ENCODE data around the gene PRR20C. TPM values are rescaled to one million over a fixed set of nuclear protein-coding genes. Genes with fewer than 3 reads are reported as not detected.
"Not testable (repeated sequence)": the region's sequence is repeated elsewhere in the genome, so short reads cannot be mapped to it uniquely, and the experiment has no call there.

PRR20C gene
- total RNA-seq, 1 experiment from 2014 or later = not detected

DNA sequence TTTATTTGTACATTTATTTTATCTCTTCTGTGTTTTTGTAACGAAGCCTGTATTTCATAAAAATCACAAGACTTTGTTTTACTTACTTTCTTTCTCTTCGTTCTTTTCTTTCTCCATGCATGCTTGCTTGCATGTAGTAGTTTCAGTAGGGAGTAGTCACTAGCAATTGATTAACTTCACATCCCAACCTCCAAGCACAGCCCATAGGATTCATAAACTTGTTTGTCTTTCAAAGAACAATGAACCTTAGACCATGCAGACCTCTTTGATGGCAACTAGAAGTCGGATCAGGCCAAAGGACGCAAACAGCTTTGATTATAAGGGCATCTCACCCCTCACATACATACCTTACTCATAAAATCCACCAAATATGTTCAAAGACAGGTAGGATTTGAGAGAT, 16.3 kb upstream of the PRR20C start:
- Mint-ChIP-seq H3K4me1 (ENCODE audit: insufficient read depth, unreplicated experiment) (no peaks in the 10 kb centered on the region), H3K9me3 (ENCODE audit: unreplicated experiment) (no peaks in the 10 kb centered on the region), H3K36me3 (ENCODE audit: insufficient read depth, unreplicated experiment) (no peaks in the 10 kb centered on the region), H3K27ac (ENCODE audit: low read depth, unreplicated experiment) (no peak overlapping the region), H3K27me3 (ENCODE audit: insufficient read depth, unreplicated experiment) (no peaks in the 10 kb centered on the region), H3K4me3 (ENCODE audit: unreplicated experiment) (no peak overlapping the region)
- ChIA-PET CTCF (no interaction called here), POLR2A (no interaction called here)
- BruUV-seq (replicated peaks) = no TSS peak
- TF ChIP-seq, protein P1, sequence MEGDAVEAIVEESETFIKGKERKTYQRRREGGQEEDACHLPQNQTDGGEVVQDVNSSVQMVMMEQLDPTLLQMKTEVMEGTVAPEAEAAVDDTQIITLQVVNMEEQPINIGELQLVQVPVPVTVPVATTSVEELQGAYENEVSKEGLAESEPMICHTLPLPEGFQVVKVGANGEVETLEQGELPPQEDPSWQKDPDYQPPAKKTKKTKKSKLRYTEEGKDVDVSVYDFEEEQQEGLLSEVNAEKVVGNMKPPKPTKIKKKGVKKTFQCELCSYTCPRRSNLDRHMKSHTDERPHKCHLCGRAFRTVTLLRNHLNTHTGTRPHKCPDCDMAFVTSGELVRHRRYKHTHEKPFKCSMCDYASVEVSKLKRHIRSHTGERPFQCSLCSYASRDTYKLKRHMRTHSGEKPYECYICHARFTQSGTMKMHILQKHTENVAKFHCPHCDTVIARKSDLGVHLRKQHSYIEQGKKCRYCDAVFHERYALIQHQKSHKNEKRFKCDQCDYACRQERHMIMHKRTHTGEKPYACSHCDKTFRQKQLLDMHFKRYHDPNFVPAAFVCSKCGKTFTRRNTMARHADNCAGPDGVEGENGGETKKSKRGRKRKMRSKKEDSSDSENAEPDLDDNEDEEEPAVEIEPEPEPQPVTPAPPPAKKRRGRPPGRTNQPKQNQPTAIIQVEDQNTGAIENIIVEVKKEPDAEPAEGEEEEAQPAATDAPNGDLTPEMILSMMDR (IDR thresholded peaks at IDR 0.05; ENCODE audit: unreplicated experiment) = no peak
- DNase-seq (ENCODE audit: unreplicated experiment) = no peak
- intact Hi-C loops (cut with micrococcal nuclease) = no loop called here

GRCh38 chr13:57138988-57139387, 14.9 kb upstream of the PRR20C start:
- H3K27me3 Mint-ChIP-seq (ENCODE audit: insufficient read depth, unreplicated experiment) = no peaks in the 10 kb centered on the region
- TF ChIP-seq, protein P1 (IDR thresholded peaks at IDR 0.05; ENCODE audit: unreplicated experiment) = no peak
- CTCF ChIA-PET = interaction anchor here (0.6 kb wide), 1 partner anchor 1582 kb away, joined by 3 read pairs; no protein-coding TSS in a partner anchor
- no peak overlapping the region for H3K27ac Mint-ChIP-seq (ENCODE audit: low read depth, unreplicated experiment)
- H3K36me3 Mint-ChIP-seq (ENCODE audit: insufficient read depth, unreplicated experiment) = no peaks in the 10 kb centered on the region
- H3K9me3 Mint-ChIP-seq (ENCODE audit: unreplicated experiment) = no peaks in the 10 kb centered on the region
- no TSS peak for BruUV-seq (replicated peaks)
- POLR2A ChIA-PET = no interaction called here
- intact Hi-C loops (cut with micrococcal nuclease) = no loop called here
- no peak for DNase-seq (ENCODE audit: unreplicated experiment)
- H3K4me1 Mint-ChIP-seq (ENCODE audit: insufficient read depth, unreplicated experiment) = no peaks in the 10 kb centered on the region
- H3K4me3 Mint-ChIP-seq (ENCODE audit: unreplicated experiment) = no peak overlapping the region

DNA sequence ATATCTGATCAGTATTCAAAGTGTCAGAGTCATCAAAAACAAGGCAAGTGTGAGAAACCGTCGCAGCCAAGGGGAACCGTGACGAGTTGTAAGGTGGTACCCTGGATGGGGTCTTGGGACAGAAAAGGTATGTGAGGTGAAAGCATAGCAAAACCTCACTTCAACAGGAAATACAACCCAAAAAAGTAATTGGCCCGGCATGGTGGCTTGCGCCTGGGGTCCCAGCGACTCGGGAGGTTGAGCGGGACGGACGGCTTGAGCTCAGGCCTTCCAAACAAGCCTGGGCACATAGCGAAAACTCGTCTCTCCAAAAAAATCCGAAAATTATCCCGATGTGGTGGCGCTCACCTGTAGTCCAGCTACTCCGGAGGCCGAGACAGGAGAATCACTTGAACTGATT, 14.1 kb upstream of the PRR20C start:
- POLR2A ChIA-PET; H3K4me3 Mint-ChIP-seq (ENCODE audit: unreplicated experiment); DNase-seq (ENCODE audit: unreplicated experiment); BruUV-seq (replicated peaks); H3K27ac Mint-ChIP-seq (ENCODE audit: low read depth, unreplicated experiment); H3K27me3 Mint-ChIP-seq (ENCODE audit: insufficient read depth, unreplicated experiment); H3K9me3 Mint-ChIP-seq (ENCODE audit: unreplicated experiment); intact Hi-C loops (cut with micrococcal nuclease); H3K36me3 Mint-ChIP-seq (ENCODE audit: insufficient read depth, unreplicated experiment); CTCF ChIA-PET; H3K4me1 Mint-ChIP-seq (ENCODE audit: insufficient read depth, unreplicated experiment): not testable (repeated sequence)

- H3K4me1 Mint-ChIP-seq (ENCODE audit: insufficient read depth, unreplicated experiment); POLR2A ChIA-PET; H3K36me3 Mint-ChIP-seq (ENCODE audit: insufficient read depth, unreplicated experiment); H3K27ac Mint-ChIP-seq (ENCODE audit: low read depth, unreplicated experiment); BruUV-seq (replicated peaks); CTCF ChIA-PET; H3K9me3 Mint-ChIP-seq (ENCODE audit: unreplicated experiment); DNase-seq (ENCODE audit: unreplicated experiment); H3K27me3 Mint-ChIP-seq (ENCODE audit: insufficient read depth, unreplicated experiment); H3K4me3 Mint-ChIP-seq (ENCODE audit: unreplicated experiment); intact Hi-C loops (cut with micrococcal nuclease): not testable (repeated sequence)
These were observed 13.5 kb upstream of the PRR20C start, which contains the start of gene PRR20A for GRCh38 chr13:57140235-57140968. Gene PRR20A (plus strand): TSS chr13:57140918. CDS start chr13:57141305, 387 bp downstream.

DNA sequence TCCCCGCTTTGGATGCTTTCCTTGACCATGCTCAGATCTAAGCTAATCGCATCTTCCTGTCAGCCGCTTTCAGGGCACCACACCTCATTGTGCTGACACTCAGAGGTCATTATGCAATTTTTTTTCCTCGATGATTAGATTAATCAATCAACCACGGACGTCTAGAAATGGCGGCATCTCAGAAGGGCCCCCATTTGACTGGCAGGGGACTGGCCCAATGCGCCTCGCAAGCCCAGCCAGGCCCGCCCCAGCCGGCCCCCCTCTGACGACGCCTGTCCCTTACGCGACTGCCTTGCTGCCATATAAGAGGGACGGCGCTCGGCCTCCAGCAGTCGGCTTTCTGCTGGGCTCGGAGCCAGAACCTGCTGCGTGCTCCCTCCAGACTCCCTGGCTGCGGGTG, 6.7 kb upstream of the PRR20C start, which contains the start of gene PRR20B:
Gene PRR20B (plus strand): TSS at position 301 of the 400 bp plus-strand sequence. CDS start 387 bp downstream, outside the sequence.
- DNase-seq (ENCODE audit: unreplicated experiment); H3K9me3 Mint-ChIP-seq (ENCODE audit: unreplicated experiment); POLR2A ChIA-PET; H3K36me3 Mint-ChIP-seq (ENCODE audit: insufficient read depth, unreplicated experiment); BruUV-seq (replicated peaks); CTCF ChIA-PET; H3K27me3 Mint-ChIP-seq (ENCODE audit: insufficient read depth, unreplicated experiment); H3K4me1 Mint-ChIP-seq (ENCODE audit: insufficient read depth, unreplicated experiment); H3K4me3 Mint-ChIP-seq (ENCODE audit: unreplicated experiment); intact Hi-C loops (cut with micrococcal nuclease); H3K27ac Mint-ChIP-seq (ENCODE audit: low read depth, unreplicated experiment): not testable (repeated sequence)

DNA sequence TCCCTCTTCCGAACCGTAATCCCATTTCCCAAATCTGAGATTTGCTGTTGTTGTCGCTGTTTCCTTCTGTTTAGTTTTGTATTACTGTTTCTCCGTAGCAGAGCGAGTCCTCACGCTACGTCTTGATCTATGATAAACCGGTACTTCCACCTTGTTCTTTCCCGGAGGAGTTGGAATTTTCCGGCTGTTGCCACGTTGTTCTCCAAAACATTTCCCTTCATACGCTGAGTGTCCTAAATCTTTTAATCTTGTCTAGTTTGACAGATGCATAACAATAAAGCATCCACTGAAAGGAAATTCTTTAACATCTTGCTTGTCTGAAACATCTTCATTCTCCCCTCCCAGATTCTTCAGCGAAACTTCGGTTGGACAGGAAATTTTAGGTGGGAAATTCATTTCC, 5.8 kb upstream of the PRR20C start:
- H3K27me3 Mint-ChIP-seq (ENCODE audit: insufficient read depth, unreplicated experiment); POLR2A ChIA-PET; BruUV-seq (replicated peaks); CTCF ChIA-PET; H3K9me3 Mint-ChIP-seq (ENCODE audit: unreplicated experiment); H3K27ac Mint-ChIP-seq (ENCODE audit: low read depth, unreplicated experiment); H3K4me3 Mint-ChIP-seq (ENCODE audit: unreplicated experiment); intact Hi-C loops (cut with micrococcal nuclease); H3K36me3 Mint-ChIP-seq (ENCODE audit: insufficient read depth, unreplicated experiment); DNase-seq (ENCODE audit: unreplicated experiment); H3K4me1 Mint-ChIP-seq (ENCODE audit: insufficient read depth, unreplicated experiment): not testable (repeated sequence)

GRCh38 chr13:57160332-57160731, 6.5 kb downstream of the PRR20C start, which contains the start of gene PRR20D:
Gene PRR20D (plus strand): TSS chr13:57160632. CDS start chr13:57161019, 387 bp downstream.
- CTCF ChIA-PET = not testable (repeated sequence)

DNA sequence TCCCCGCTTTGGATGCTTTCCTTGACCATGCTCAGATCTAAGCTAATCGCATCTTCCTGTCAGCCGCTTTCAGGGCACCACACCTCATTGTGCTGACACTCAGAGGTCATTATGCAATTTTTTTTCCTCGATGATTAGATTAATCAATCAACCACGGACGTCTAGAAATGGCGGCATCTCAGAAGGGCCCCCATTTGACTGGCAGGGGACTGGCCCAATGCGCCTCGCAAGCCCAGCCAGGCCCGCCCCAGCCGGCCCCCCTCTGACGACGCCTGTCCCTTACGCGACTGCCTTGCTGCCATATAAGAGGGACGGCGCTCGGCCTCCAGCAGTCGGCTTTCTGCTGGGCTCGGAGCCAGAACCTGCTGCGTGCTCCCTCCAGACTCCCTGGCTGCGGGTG, 13.0 kb downstream of the PRR20C start, which contains the start of gene PRR20E:
Gene PRR20E (plus strand): TSS at position 301 of the 400 bp plus-strand sequence. CDS start 387 bp downstream, outside the sequence.
- H3K9me3 Mint-ChIP-seq (ENCODE audit: unreplicated experiment); H3K4me1 Mint-ChIP-seq (ENCODE audit: insufficient read depth, unreplicated experiment); H3K27me3 Mint-ChIP-seq (ENCODE audit: insufficient read depth, unreplicated experiment); CTCF ChIA-PET; intact Hi-C loops (cut with micrococcal nuclease); H3K27ac Mint-ChIP-seq (ENCODE audit: low read depth, unreplicated experiment); H3K4me3 Mint-ChIP-seq (ENCODE audit: unreplicated experiment); BruUV-seq (replicated peaks); POLR2A ChIA-PET; DNase-seq (ENCODE audit: unreplicated experiment); H3K36me3 Mint-ChIP-seq (ENCODE audit: insufficient read depth, unreplicated experiment): not testable (repeated sequence)

More at GRCh38 chr13:57160332-57160731, 6.5 kb downstream of the PRR20C start, which contains the start of gene PRR20D:
- H3K27me3 Mint-ChIP-seq (ENCODE audit: insufficient read depth, unreplicated experiment); H3K4me1 Mint-ChIP-seq (ENCODE audit: insufficient read depth, unreplicated experiment); DNase-seq (ENCODE audit: unreplicated experiment); H3K9me3 Mint-ChIP-seq (ENCODE audit: unreplicated experiment); POLR2A ChIA-PET; H3K4me3 Mint-ChIP-seq (ENCODE audit: unreplicated experiment); H3K36me3 Mint-ChIP-seq (ENCODE audit: insufficient read depth, unreplicated experiment); H3K27ac Mint-ChIP-seq (ENCODE audit: low read depth, unreplicated experiment); BruUV-seq (replicated peaks); intact Hi-C loops (cut with micrococcal nuclease): not testable (repeated sequence)

Measured in MCF 10A (cell line).